ENCODE measurements around the gene PRIMA1. TPM values are rescaled to one million over a fixed set of nuclear protein-coding genes. Genes with fewer than 3 reads are reported as not detected.

The PRIMA1 gene
- total RNA-seq, 2 donors from 2014 or later = not detected

DNA sequence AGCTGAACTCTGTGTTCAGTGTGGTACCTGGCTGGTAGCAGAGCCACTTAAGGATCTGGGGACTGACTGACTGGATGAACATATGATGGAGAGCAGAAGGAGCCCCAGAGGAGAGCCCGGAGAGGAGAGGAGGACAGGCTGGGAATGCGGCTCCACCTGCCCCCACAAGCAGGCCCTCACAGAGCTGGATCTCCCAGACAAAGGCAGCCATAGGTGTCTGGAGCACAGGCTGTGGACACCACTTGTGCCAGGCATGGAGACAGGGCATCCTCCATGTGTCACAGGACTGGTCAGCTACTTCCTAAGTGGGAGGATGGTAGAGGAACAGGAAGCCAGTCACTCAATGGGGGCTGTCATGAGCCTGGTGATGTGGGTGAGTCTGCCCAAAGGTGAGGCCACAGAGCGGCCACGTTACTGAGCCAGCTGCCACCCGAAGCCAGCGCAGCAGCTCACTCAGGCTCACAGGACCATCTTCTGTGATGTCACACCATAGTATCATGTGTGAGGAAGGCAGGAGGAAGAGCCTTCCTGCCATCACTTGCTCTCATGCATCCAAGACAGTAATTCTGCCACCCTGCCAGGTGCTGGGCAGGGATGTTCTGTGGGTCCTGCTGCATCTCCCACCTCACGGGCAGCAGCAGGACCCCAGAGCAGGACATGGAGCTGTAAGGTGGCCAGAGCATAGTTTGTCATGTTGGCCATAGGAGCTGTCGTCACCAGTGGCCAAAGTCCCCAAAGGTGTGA, 72.1 kb downstream of the PRIMA1 start:
- Mint-ChIP-seq H3K4me3 (no peak overlapping the region), H3K27me3 (ENCODE audit: low read depth) (no peaks in the 10 kb centered on the region), H3K27ac (no peak overlapping the region), H3K9me3 (no peaks in the 10 kb centered on the region), H3K36me3 (ENCODE audit: insufficient read depth in 2 of 2) (no peaks in the 10 kb centered on the region), H3K4me1 (ENCODE audit: low read depth) (no peaks in the 10 kb centered on the region)
- ATAC-seq (replicated peaks in 1 of 2) = no peak
- DNase-seq = no peak

DNA sequence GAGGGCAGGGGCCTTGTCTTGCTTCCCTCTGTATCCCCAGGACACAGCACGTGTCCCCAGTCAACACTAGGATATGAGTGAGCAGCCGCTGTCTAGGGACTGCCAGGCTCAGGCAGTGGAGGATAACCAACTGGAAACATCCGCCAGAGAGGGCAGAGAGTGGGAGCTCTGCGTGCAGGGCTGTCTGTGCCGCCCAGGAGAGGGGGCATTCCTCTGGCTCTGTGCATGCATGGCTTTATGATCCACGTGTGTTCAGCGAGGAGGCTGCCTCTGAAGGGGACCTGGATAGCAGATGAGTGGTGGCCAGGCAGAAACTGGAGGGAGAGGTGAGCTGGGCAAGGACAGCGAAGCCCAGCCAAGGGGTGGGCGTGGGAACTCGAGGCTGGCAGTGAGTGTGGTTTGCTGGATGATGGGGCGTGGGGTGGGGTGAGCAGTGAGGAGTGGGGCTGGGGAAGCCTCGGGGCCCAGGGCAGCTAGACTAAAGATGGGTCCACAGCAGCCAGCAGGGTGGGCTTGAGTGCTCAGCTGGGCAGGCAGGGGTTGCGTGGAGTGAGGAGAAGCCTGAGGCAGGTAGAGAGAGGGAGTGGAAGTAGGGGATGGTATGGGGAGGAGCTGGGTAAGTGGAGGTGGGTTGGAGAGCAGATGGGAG, 72.9 kb downstream of the PRIMA1 start:
- no peaks in the 10 kb centered on the region for H3K9me3 Mint-ChIP-seq
- no peak for DNase-seq
- H3K36me3 Mint-ChIP-seq (ENCODE audit: insufficient read depth in 2 of 2) = no peaks in the 10 kb centered on the region
- no peaks in the 10 kb centered on the region for H3K27me3 Mint-ChIP-seq (ENCODE audit: low read depth)
- H3K4me3 Mint-ChIP-seq = no peak overlapping the region
- H3K4me1 Mint-ChIP-seq (ENCODE audit: low read depth) = no peaks in the 10 kb centered on the region
- no peak for ATAC-seq (replicated peaks in 1 of 2)
- H3K27ac Mint-ChIP-seq = no peak overlapping the region

DNA sequence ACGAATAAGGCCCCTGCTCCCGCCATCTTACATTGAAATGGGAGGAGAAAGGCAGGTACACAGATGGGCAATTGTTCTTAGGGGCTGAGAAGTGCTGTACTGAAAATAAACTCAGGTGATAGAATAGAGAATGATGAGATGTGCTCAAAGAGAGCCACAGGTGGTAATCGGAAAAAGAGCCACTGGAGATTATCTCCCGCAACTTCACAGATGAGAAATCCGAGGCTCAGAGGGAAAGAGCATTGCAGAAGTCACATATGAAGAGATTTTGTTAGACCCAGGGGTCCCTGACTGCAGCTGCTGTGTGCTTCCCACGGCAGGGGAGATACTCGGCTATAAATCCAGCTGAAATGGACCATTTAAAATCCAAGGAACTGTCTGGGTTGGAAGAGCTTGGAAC, 73.7 kb downstream of the PRIMA1 start:
- DNase-seq = no peak
- no peak for ATAC-seq (replicated peaks in 1 of 2)
- Mint-ChIP-seq H3K27ac (no peak overlapping the region), H3K36me3 (ENCODE audit: insufficient read depth in 2 of 2) (no peaks in the 10 kb centered on the region), H3K4me1 (ENCODE audit: low read depth) (no peaks in the 10 kb centered on the region), H3K27me3 (ENCODE audit: low read depth) (no peaks in the 10 kb centered on the region), H3K4me3 (no peak overlapping the region), H3K9me3 (no peaks in the 10 kb centered on the region)

DNA sequence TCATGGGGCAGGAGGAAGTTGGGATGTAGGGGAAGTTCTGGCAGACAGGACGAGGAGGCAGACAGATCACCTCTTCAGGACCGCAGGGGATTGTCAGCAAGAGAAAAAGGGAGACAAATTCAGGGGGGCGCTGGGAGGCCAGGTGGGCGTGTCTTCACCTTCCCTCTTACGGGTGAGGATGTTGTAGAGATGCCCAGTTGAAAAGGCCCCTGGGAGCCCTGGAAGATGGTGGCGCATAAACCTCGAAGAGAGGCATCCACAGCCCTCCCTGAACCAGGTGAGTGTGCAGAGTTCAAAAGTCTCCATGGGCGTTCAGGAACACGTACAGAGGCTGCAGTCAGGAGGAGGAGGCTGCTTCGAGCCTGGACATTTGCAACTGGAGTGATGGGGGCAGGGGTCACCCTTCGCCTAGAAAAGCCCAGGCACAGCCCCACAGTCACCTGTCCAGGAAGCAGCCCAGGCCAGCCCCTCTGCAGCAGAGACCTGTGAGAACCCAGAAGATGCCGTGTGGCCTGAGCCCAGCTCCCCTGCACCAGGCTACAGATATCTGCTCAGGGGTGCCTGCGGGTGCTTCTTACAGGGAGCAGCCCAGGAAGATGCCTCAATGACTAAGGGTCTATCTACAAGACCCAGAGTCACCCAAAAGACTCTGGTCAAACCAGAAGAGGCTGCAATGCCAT, 74.4 kb downstream of the PRIMA1 start:
- H3K4me1 Mint-ChIP-seq (ENCODE audit: low read depth) = no peaks in the 10 kb centered on the region
- no peak for DNase-seq
- H3K4me3 Mint-ChIP-seq = no peak overlapping the region
- no peak overlapping the region for H3K27ac Mint-ChIP-seq
- no peaks in the 10 kb centered on the region for H3K9me3 Mint-ChIP-seq
- no peaks in the 10 kb centered on the region for H3K27me3 Mint-ChIP-seq (ENCODE audit: low read depth)
- no peak for ATAC-seq (replicated peaks in 1 of 2)
- H3K36me3 Mint-ChIP-seq (ENCODE audit: insufficient read depth in 2 of 2) = no peaks in the 10 kb centered on the region

DNA sequence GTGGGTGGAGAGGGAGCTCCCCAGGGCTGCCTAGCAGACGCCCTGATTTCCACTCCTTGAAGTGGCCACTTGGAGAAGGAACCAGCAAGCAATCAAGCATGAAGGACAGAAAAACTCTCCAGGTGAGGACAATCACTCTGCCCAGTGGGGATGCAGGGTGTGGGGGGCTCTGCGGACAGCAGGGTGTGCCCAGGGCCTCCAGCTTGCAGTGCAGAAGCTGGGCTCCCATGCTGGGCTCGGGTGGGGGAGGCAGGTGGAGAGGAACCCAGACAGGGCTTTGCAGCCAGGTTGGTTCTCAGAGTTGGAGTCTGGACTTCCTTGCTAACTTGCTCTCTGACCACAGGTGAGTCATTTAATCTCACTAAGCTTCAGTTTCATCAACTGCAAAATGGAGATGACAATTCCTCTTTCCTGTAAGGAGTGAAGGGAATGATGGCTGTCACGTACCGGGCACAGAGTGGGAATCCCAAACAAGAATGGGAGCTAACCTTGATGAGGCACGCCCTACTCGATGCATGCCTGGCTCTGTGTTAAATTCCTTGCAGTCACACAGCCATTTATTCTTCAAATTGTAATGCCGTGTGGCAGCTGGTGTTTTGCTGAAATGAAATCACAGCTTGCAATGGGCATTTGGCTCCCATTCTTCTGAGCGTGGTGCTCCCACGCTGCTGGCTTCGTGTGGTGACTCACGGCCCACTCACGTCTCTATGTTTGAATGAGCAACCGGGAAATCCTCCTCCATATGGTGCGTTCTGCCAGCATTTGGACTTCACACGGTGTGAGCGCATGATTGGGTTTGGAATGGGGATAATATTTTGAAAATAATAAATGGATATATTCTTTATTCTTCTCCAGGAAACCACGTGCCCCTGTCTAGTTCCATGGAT, 75.2 kb downstream of the PRIMA1 start:
- no peaks in the 10 kb centered on the region for H3K36me3 Mint-ChIP-seq (ENCODE audit: insufficient read depth in 2 of 2)
- DNase-seq (no peak), ATAC-seq (replicated peaks in 1 of 2) (no peak)
- H3K9me3 Mint-ChIP-seq = no peaks in the 10 kb centered on the region
- no peaks in the 10 kb centered on the region for H3K4me1 Mint-ChIP-seq (ENCODE audit: low read depth)
- no peak overlapping the region for H3K27ac Mint-ChIP-seq
- no peaks in the 10 kb centered on the region for H3K27me3 Mint-ChIP-seq (ENCODE audit: low read depth)
- no peak overlapping the region for H3K4me3 Mint-ChIP-seq

DNA sequence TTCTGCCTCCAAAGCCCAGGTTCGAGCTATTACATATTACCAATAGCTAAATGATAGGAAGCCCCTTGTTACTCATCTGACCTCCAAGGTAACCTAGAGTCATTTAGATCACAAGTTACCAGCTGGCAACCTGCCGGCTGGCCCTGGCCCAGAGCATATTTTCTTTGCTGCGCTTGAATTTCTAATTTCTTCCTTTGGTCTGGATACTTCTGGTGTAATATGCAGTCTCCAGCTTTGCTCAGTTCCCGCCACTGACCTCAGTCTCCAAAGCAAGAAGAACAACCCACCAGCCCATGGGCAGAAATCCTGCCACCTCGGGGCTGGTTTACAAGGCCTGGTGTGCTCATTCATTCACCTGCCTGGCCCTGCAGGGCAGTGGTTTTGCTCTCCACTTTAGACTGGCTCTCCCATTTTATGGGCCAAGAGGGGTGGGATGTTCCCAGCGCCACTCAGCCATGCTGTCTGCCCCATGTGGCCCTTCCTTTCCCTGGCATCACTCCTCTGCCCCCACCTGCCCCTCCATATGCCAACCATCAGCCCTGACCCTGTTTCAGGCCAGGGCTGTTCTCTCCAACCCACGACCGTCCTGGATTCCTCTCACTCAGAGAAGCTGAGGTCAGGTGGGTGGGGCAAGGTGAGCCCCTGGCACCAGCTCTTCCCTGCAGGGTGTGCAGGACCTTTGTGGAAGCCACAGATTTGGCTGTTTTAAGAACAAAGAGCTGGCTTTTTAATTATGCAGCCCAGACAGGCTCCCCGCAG, 76.0 kb downstream of the PRIMA1 start:
- Mint-ChIP-seq H3K27me3 (ENCODE audit: low read depth) (no peaks in the 10 kb centered on the region), H3K4me3 (no peak overlapping the region), H3K27ac (no peak overlapping the region), H3K36me3 (ENCODE audit: insufficient read depth in 2 of 2) (no peaks in the 10 kb centered on the region), H3K9me3 (no peaks in the 10 kb centered on the region), H3K4me1 (ENCODE audit: low read depth) (no peaks in the 10 kb centered on the region)
- DNase-seq = no peak
- no peak for ATAC-seq (replicated peaks in 1 of 2)

DNA sequence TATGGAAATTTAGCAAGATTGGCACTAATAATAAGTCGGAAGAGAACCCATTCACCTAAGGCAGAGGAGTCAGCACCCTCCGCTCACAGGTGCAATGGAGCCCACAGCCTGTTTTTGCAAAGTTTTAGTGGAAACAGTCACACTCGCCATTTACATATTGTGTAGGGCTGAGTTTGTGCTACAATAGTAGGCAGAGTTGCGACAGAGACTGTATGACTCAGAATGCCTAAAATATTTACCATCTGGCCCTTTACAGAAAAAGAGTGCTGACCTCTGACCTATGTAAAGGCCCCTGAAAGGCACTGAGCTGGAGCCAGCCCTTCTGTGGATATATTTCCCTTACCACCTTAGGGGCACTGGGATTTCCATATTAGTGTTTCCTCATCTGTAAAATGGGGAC, 79.0 kb downstream of the PRIMA1 start:
- Mint-ChIP-seq H3K36me3 (ENCODE audit: insufficient read depth in 2 of 2) (no peaks in the 10 kb centered on the region), H3K4me3 (no peak overlapping the region), H3K9me3 (no peaks in the 10 kb centered on the region), H3K4me1 (ENCODE audit: low read depth) (no peaks in the 10 kb centered on the region), H3K27me3 (ENCODE audit: low read depth) (no peaks in the 10 kb centered on the region), H3K27ac (no peak overlapping the region)
- no peak for DNase-seq
- no peak for ATAC-seq (replicated peaks in 1 of 2)

DNA sequence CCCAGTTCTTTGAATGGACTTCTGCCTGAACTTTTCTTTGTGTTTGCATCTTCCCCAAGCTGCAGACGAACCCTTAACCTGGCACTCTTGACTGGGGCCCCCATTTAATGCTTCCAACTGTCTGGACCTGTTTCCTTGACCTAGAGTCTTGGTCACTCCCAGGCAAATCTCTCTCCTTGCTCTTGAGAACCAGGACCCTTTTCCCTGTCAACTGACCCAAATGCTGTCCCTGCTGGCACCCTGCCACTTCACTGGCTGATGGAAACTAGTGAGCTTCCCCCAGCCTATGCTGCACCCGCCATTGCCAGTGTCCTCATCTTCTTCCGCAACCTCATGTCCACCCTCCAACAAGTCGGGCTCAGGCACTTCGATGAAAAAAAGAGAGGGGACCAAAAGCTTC, 79.5 kb downstream of the PRIMA1 start:
- no peaks in the 10 kb centered on the region for H3K9me3 Mint-ChIP-seq
- no peak overlapping the region for H3K27ac Mint-ChIP-seq
- ATAC-seq (replicated peaks in 1 of 2) (no peak), DNase-seq (no peak)
- no peaks in the 10 kb centered on the region for H3K4me1 Mint-ChIP-seq (ENCODE audit: low read depth)
- H3K27me3 Mint-ChIP-seq (ENCODE audit: low read depth) = no peaks in the 10 kb centered on the region
- H3K36me3 Mint-ChIP-seq (ENCODE audit: insufficient read depth in 2 of 2) = no peaks in the 10 kb centered on the region
- H3K4me3 Mint-ChIP-seq = no peak overlapping the region

DNA sequence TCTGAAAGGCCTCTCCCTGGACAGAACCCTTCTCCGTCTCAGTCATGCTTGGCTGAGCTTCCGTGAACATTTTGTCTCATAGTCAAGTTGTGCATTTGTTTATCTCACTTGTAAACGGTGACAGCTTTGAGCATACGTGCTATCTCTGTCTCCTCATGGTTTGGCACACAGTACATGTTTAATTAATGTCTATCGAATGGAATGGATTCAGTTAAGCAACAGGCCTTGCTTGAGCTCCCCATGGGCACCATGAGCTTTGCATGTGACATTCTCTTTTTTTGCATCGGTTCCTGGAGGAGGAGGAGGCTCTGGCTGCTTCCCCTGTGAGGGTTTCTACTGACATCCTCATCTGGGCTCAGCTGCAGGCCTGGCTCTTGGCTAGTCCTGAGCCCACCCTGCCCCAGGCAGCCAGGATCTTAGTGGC, 80.0 kb downstream of the PRIMA1 start:
- Mint-ChIP-seq H3K4me1 (ENCODE audit: low read depth) (no peaks in the 10 kb centered on the region), H3K27me3 (ENCODE audit: low read depth) (no peaks in the 10 kb centered on the region), H3K27ac (no peak overlapping the region), H3K9me3 (no peaks in the 10 kb centered on the region), H3K4me3 (no peak overlapping the region), H3K36me3 (ENCODE audit: insufficient read depth in 2 of 2) (no peaks in the 10 kb centered on the region)
- ATAC-seq (replicated peaks in 1 of 2) (no peak), DNase-seq (no peak)

DNA sequence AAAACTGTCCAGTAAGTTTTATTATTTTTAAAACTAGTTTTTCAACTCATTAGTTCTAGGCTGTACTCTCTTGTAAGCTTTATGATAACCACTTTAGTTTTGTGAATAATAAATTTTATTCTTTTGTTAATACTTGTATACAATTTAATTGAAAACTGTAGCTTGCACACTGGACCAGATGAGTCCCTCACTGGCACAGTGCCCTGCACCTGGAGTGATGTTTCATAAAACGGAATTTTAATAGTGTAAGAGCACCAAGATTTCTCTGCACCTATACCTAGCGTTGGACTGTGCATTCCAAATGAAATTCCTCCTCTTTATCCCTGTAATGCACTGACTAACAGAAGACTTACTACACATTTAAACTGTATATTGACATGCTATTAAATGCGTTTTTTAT, 80.8 kb downstream of the PRIMA1 start:
- DNase-seq (no peak), ATAC-seq (replicated peaks in 1 of 2) (no peak)
- Mint-ChIP-seq H3K36me3 (ENCODE audit: insufficient read depth in 2 of 2) (no peaks in the 10 kb centered on the region), H3K27me3 (ENCODE audit: low read depth) (peaks cover 4% of the 10 kb centered on the region), H3K4me3 (no peak overlapping the region), H3K27ac (no peak overlapping the region), H3K9me3 (no peaks in the 10 kb centered on the region), H3K4me1 (ENCODE audit: low read depth) (no peaks in the 10 kb centered on the region)

DNA sequence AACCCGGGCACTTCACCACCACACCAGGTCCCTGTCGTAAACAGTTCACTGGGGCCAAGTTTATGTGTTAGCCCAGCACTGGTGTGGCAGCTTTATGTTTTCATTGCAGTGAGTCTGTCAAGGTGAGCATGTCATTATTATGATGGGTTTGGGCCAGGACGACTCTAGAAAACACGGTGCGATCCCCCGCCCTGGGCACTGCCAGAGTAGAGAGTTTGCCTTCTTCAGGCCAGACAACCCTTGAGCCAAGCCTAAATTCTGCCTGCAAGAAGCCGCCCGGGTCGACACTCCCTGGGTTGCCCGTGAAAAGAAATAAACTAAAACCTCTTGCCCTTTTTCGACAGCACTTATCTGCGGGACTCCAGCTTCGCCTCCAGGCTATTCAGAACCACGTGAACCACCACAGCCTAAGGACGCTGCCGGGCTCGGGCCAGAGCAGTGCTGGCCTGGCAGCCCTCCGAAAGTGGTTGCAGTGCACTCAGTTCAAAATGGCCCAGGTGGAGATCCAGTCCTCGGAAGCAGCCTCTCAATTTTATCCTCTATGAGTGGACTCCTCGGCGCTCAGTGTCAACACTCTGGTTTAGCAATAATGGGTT, 81.8 kb downstream of the PRIMA1 start:
- no peak overlapping the region for H3K4me3 Mint-ChIP-seq
- H3K4me1 Mint-ChIP-seq (ENCODE audit: low read depth) = no peaks in the 10 kb centered on the region
- H3K36me3 Mint-ChIP-seq (ENCODE audit: insufficient read depth in 2 of 2) = no peaks in the 10 kb centered on the region
- H3K27me3 Mint-ChIP-seq (ENCODE audit: low read depth) = peaks cover 15% of the 10 kb centered on the region
- no peak for DNase-seq
- no peak overlapping the region for H3K27ac Mint-ChIP-seq
- no peaks in the 10 kb centered on the region for H3K9me3 Mint-ChIP-seq
- no peak for ATAC-seq (replicated peaks in 1 of 2)

DNA sequence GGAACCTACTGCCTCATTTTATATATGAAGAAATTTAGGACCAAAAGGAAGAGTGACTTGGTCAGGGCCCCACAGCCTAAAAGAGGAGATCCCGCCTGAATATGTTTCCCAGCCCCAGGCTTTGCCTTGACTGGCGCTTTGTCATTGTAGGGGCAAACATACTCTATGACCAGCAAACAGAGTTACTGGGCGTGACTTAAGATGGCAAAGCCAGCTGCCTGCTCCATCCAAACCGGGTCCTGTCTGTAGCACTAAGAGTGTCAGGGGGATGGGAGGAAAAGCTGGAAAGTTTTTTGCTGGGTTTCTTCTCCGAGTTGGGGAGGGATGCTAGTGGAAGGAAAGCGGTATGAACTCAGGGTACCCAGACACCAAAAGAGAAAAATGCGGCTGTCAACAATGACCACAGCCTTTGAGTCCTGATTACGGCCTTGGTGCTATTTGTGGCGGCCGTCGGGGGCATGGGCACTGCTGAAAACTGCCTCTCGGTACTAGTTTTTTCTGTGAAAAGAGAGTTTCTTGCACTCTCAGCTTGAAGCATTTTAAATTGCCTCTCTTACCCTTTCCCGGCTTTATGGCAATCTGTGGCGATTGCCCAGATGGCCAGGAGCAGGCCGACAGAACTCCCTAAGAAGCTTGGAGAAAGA, 82.7 kb downstream of the PRIMA1 start:
- DNase-seq (no peak), ATAC-seq (replicated peaks in 1 of 2) (no peak)
- no peaks in the 10 kb centered on the region for H3K36me3 Mint-ChIP-seq (ENCODE audit: insufficient read depth in 2 of 2)
- H3K27me3 Mint-ChIP-seq (ENCODE audit: low read depth) = peaks cover 20% of the 10 kb centered on the region
- H3K27ac Mint-ChIP-seq = no peak overlapping the region
- no peak overlapping the region for H3K4me3 Mint-ChIP-seq
- H3K4me1 Mint-ChIP-seq (ENCODE audit: low read depth) = no peaks in the 10 kb centered on the region
- H3K9me3 Mint-ChIP-seq = no peaks in the 10 kb centered on the region

Data from activated T-cell treated with anti-CD3 and anti-CD28 coated beads, Interleukin-2, amount 50 U/mL, for 72 hours (primary cell).